GM12878 (cell line): Measurements from ENCODE around the gene KLHL5. TPM values are rescaled to one million over a fixed set of nuclear protein-coding genes. Genes with fewer than 3 reads are reported as not detected.

Experiments
- ATAC-seq: fragments of 200-7000 bp; cut with Tn5 transposase; 3 replicates; pipeline ENCODE4 v1.9.1; 2020; ENCODE audit warnings: mild to moderate bottlenecking, moderate library complexity
- BruUV-seq: library from RNA; stranded (reverse); fragments of 400-500 nt; replicated peaks from 2 replicates; lab custom pipeline; 2021; lab: Mats Ljungman, UMichigan
- CTCF ChIA-PET: fragments of 300-600 bp; sonication (Branson Sonifier 250); formaldehyde crosslinking; extraction: SDS; loops from one replicate; lab custom pipeline; 2021; ENCODE audit warnings: inconsistent platforms; lab: Yijun Ruan, JAX
- POLR2A ChIA-PET: fragments of 350-600 bp; formaldehyde crosslinking; extraction: SDS; loops from one replicate; lab custom pipeline; 2021; ENCODE audit warnings: inconsistent platforms; lab: Charles Lee
- RAD21 ChIA-PET: fragments of 300-600 bp; sonication (Branson Sonifier 250); formaldehyde crosslinking; loops from one replicate; lab custom pipeline; 2023; ENCODE audit warnings: antibody characterized with exemption; ENCODE audit not compliant: unreplicated experiment; lab: Charles Lee
- SMC1A ChIA-PET: fragments of 300-600 bp; sonication (Branson Sonifier 250); formaldehyde crosslinking; loops from one replicate; lab custom pipeline; 2023; ENCODE audit not compliant: unreplicated experiment, uncharacterized antibody; lab: Charles Lee
- DNase-seq: peaks from one replicate; pipeline ENCODE4 v3.0.0-alpha.2; 2011; ENCODE audit warnings: low read depth, low spot score
- FAIRE-seq: peaks from 3 replicates; lab custom pipeline; 2011; peaks lifted over from hg19 to GRCh38; lab: Jason Lieb, UNC
- H2AFZ ChIP-seq: 2 replicates; pipeline ENCODE4 v1.6.0; 2011; ENCODE audit warnings: low read depth, low read length, control low read depth; ENCODE audit not compliant: control insufficient read depth
- H3K27ac ChIP-seq: 2 replicates; pipeline ENCODE4 v1.5.1; 2011; ENCODE audit warnings: control low read depth; ENCODE audit not compliant: control insufficient read depth, insufficient read depth
- H3K27me3 ChIP-seq, 2 experiments: replicated peaks in 1 of 2; 2 replicates each; pipeline versions ENCODE4 v1.6.0 to v1.6.1; 2011; ENCODE audit warnings: low read length in 1 of 2; ENCODE audit not compliant: control insufficient read depth in 2 of 2, insufficient read depth in 2 of 2
- H3K36me3 ChIP-seq, 2 experiments: 2 replicates each; pipeline ENCODE4 v1.5.1; 2011; ENCODE audit warnings: low read length in 1 of 2; ENCODE audit not compliant: control insufficient read depth in 2 of 2, insufficient read depth in 2 of 2
- H3K4me1 ChIP-seq: 2 replicates; pipeline ENCODE4 v1.6.1; 2011; ENCODE audit warnings: mild to moderate bottlenecking, low read length, moderate library complexity, mixed read lengths; ENCODE audit not compliant: control insufficient read depth, insufficient read depth
- H3K4me2 ChIP-seq: 2 replicates; pipeline ENCODE4 v1.6.0; 2011; ENCODE audit warnings: control low read depth; ENCODE audit not compliant: control insufficient read depth, insufficient read depth
- H3K4me3 ChIP-seq: fragments of 200-600 bp; sonication (generic); 2 replicates; pipeline ENCODE4 v1.5.1; 2016
- H3K79me2 ChIP-seq: 2 replicates; pipeline ENCODE4 v1.6.0; 2011; ENCODE audit warnings: low read length; ENCODE audit not compliant: control insufficient read depth, insufficient read depth
- H3K9ac ChIP-seq: 2 replicates; pipeline ENCODE4 v1.8.0; 2011; ENCODE audit warnings: low read length, control low read depth, mixed read lengths; ENCODE audit not compliant: control insufficient read depth, insufficient read depth
- H3K9me3 ChIP-seq: replicated peaks from 3 replicates; pipeline ENCODE4 v1.5.1; 2011; ENCODE audit warnings: mild to moderate bottlenecking, low read length; ENCODE audit not compliant: control insufficient read depth, insufficient read depth
- H4K20me1 ChIP-seq: 2 replicates; pipeline ENCODE4 v1.6.0; 2011; ENCODE audit not compliant: control insufficient read depth, insufficient read depth
- CEBPB ChIP-seq, 2 experiments: fragments of 150-350 bp in 1 of 2; IDR thresholded peaks; 2 replicates each; pipeline ENCODE4 v1.6.1; 2012 to 2014; ENCODE audit warnings: low read depth in 2 of 2, low read length in 2 of 2, borderline replicate concordance in 1 of 2, inconsistent platforms in 1 of 2
- CHD4 ChIP-seq: fragments of 200-600 bp; sonication (generic); IDR thresholded peaks from 2 replicates; pipeline ENCODE4 v1.6.1; 2016; ENCODE audit warnings: mild to moderate bottlenecking
- ETV6 ChIP-seq, 2 experiments: fragments of 450-650 bp in 1 of 2; IDR thresholded peaks in 1 of 2; conservative IDR thresholded peaks in 1 of 2; 2 replicates each; pipeline ENCODE4 v1.6.1; 2014; ENCODE audit warnings: antibody characterized with exemption in 1 of 2, borderline replicate concordance in 1 of 2, low read depth in 1 of 2, mild to moderate bottlenecking in 1 of 2, moderate library complexity in 1 of 2
- GABPA ChIP-seq: IDR thresholded peaks from 2 replicates; pipeline ENCODE4 v1.6.1; 2014; ENCODE audit warnings: antibody characterized with exemption, low read depth, mild to moderate bottlenecking, inconsistent platforms
- LARP7 ChIP-seq: fragments of 450-650 bp; IDR thresholded peaks from 2 replicates; pipeline ENCODE4 v1.6.1; 2017; ENCODE audit warnings: mild to moderate bottlenecking
- MEF2B ChIP-seq: fragments of 450-650 bp; IDR thresholded peaks from 2 replicates; pipeline ENCODE4 v1.6.1; 2018; ENCODE audit warnings: mild to moderate bottlenecking, moderate library complexity; ENCODE audit not compliant: partially characterized antibody, poor library complexity, severe bottlenecking
- NR2F1 ChIP-seq: fragments of 450-650 bp; conservative IDR thresholded peaks from 2 replicates; pipeline ENCODE4 v1.6.1; 2017; ENCODE audit warnings: mild to moderate bottlenecking
- PAX8 ChIP-seq: fragments of 450-650 bp; IDR thresholded peaks from 2 replicates; pipeline ENCODE4 v1.6.1; 2017; ENCODE audit warnings: mild to moderate bottlenecking, moderate library complexity
- PML ChIP-seq: IDR thresholded peaks from 2 replicates; pipeline ENCODE4 v1.6.1; 2012; ENCODE audit warnings: low read length, inconsistent platforms
- RBBP5 ChIP-seq: fragments of 200-600 bp; sonication (generic); conservative IDR thresholded peaks from 2 replicates; pipeline ENCODE4 v1.6.1; 2016
- RCOR1 ChIP-seq: conservative IDR thresholded peaks from 2 replicates; pipeline ENCODE4 v1.6.1; 2012; ENCODE audit warnings: low read depth, low read length, improper control_type of control experiment
- RUNX3 ChIP-seq: IDR thresholded peaks from 2 replicates; pipeline ENCODE4 v1.6.1; 2012; ENCODE audit warnings: low read length, inconsistent platforms
- SMARCA5 ChIP-seq: fragments of 450-650 bp; IDR thresholded peaks from 2 replicates; pipeline ENCODE4 v1.6.1; 2017; ENCODE audit warnings: mild to moderate bottlenecking
- SPI1 ChIP-seq: IDR thresholded peaks from 2 replicates; pipeline ENCODE4 v1.6.1; 2011; ENCODE audit warnings: low read depth, mild to moderate bottlenecking, low read length, moderate library complexity, borderline replicate concordance; ENCODE audit not compliant: insufficient read depth
- SUZ12 ChIP-seq: fragments of 200-600 bp; sonication (generic); IDR thresholded peaks from one replicate; pipeline ENCODE4 v1.6.1; 2018; ENCODE audit warnings: antibody characterized with exemption, mild to moderate bottlenecking; ENCODE audit not compliant: unreplicated experiment
- TCF12 ChIP-seq: IDR thresholded peaks from 2 replicates; pipeline ENCODE4 v1.6.1; 2011; ENCODE audit warnings: low read depth, mild to moderate bottlenecking, low read length
- YY1 ChIP-seq: IDR thresholded peaks from 2 replicates; pipeline ENCODE4 v1.6.1; 2011; ENCODE audit warnings: low read depth, mild to moderate bottlenecking, low read length
- WGBS: methylation state at CpG from one replicate; pipeline ENCODE4 v1.1.6; 2016; ENCODE audit warnings: low lambda C conversion rate; ENCODE audit not compliant: insufficient replicate concordance, insufficient coverage; ENCODE audit errors: missing lambda C conversion rate; 5-methylcytosine and 5-hydroxymethylcytosine counted together
- in situ Hi-C: fragments of 300-500 bp; cut with MboI; formaldehyde crosslinking; loops from 9 replicates; pipeline ENCODE4 v1.14.3; 2018; ENCODE audit warnings: mixed read lengths
- intact Hi-C: fragments of 100-400 bp; cut with micrococcal nuclease; formaldehyde crosslinking; loops from one replicate; pipeline ENCODE4 v1.14.2; 2022; ENCODE audit not compliant: unreplicated experiment
- polyA plus RNA-seq, 11 experiments: library from polyadenylated mRNA; depleted of rRNA in 4 of 11; unstranded in 6 of 11; stranded (reverse) in 5 of 11; fragments of >200 nt; fragmentation: Nextera tagmentation in 4 of 11; fragmentation: Illumina TruSeq in 1 of 11; extraction: Ambion mirVana in 4 of 11; extraction: Trizol in 1 of 11; gene quantifications; 1 replicate in 1 of 11; 2 replicates in 10 of 11; pipeline versions ENCODE4 v1.2.1 to v1.2.3, GENCODE V29; 2011 to 2016; ENCODE audit warnings: inconsistent platforms in 2 of 11, missing spikeins in 2 of 11, low read depth in 1 of 11
- total RNA-seq, 4 experiments: library from RNA; depleted of rRNA in 3 of 4; stranded (reverse); fragments of >200 nt in 3 of 4; fragmentation: Illumina TruSeq in 1 of 4; extraction: Trizol in 1 of 4; gene quantifications; 2 replicates each; pipeline versions ENCODE4 v1.2.1 to v1.2.3, GENCODE V29; 2013 to 2021
- TF ChIP-seq, protein P1 (sequence below), 3 experiments: IDR thresholded peaks in 2 of 3; conservative IDR thresholded peaks in 1 of 3; 2 replicates each; pipeline ENCODE4 v1.5.1; 2011; ENCODE audit warnings: low read depth in 3 of 3, low read length in 3 of 3, mild to moderate bottlenecking in 3 of 3, control low read depth in 2 of 3, moderate library complexity in 2 of 3, inconsistent platforms in 1 of 3, mixed read lengths in 1 of 3; ENCODE audit not compliant: control insufficient read depth in 2 of 3, insufficient read depth in 1 of 3; ENCODE audit errors: extremely low read depth in 1 of 3
- TF ChIP-seq, protein P2 (sequence below): fragments of 450-650 bp; conservative IDR thresholded peaks from 2 replicates; pipeline ENCODE4 v1.6.1; 2017; ENCODE audit warnings: mild to moderate bottlenecking, moderate library complexity

KLHL5 gene
- total and polyA plus RNA-seq, 10 of the 15 experiments (the other 5 are each of a cell fraction or from before 2014, with no cell fraction given), result 4.7 to 27.3 (median 12.6) TPM

- no peak for DNase-seq
- Histone ChIP-seq H4K20me1 (no peaks in the 10 kb centered on the region), H2AFZ (no peak overlapping the region), H3K27ac (no peak overlapping the region), H3K79me2 (no peaks in the 10 kb centered on the region), H3K36me3 (no peaks in the 10 kb centered on the region), H3K27me3 (no peaks in the 10 kb centered on the region), H3K9me3 (no peaks in the 10 kb centered on the region), H3K4me3 (no peak overlapping the region), H3K4me2 (no peak overlapping the region), H3K4me1 (no peaks in the 10 kb centered on the region), H3K9ac (no peak overlapping the region)
- no peak for ATAC-seq
- ChIA-PET CTCF (no interaction called here), SMC1A (no interaction called here), RAD21 (no interaction called here), POLR2A (no interaction called here)
- BruUV-seq, result no TSS peak
- TF ChIP-seq, protein P1, sequence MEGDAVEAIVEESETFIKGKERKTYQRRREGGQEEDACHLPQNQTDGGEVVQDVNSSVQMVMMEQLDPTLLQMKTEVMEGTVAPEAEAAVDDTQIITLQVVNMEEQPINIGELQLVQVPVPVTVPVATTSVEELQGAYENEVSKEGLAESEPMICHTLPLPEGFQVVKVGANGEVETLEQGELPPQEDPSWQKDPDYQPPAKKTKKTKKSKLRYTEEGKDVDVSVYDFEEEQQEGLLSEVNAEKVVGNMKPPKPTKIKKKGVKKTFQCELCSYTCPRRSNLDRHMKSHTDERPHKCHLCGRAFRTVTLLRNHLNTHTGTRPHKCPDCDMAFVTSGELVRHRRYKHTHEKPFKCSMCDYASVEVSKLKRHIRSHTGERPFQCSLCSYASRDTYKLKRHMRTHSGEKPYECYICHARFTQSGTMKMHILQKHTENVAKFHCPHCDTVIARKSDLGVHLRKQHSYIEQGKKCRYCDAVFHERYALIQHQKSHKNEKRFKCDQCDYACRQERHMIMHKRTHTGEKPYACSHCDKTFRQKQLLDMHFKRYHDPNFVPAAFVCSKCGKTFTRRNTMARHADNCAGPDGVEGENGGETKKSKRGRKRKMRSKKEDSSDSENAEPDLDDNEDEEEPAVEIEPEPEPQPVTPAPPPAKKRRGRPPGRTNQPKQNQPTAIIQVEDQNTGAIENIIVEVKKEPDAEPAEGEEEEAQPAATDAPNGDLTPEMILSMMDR (IDR thresholded peaks at IDR 0.05 in 2 of 3, conservative IDR thresholded peaks at IDR 0.05 in 1 of 3; ENCODE audit: control insufficient read depth in 2 of 3, extremely low read depth in 1 of 3, insufficient read depth in 1 of 3, low read depth in 3 of 3, low read length in 3 of 3), result no peak
- TF ChIP-seq GABPA (no peak), RCOR1 (no peak), RUNX3 (no peak), MEF2B (no peak), TCF12 (no peak), NR2F1 (no peak), CHD4 (no peak), PAX8 (no peak), SPI1 (no peak), SUZ12 (no peak), PML (no peak), SMARCA5 (no peak), CEBPB (IDR thresholded peaks at IDR 0.05; ENCODE audit: borderline replicate concordance in 1 of 2, low read depth in 2 of 2, low read length in 2 of 2) (no peak), YY1 (no peak), RBBP5 (no peak), LARP7 (no peak), ETV6 (conservative IDR thresholded peaks at IDR 0.05 in 1 of 2, IDR thresholded peaks at IDR 0.05 in 1 of 2; ENCODE audit: borderline replicate concordance in 1 of 2, low read depth in 1 of 2) (no peak)
- TF ChIP-seq, protein P2, sequence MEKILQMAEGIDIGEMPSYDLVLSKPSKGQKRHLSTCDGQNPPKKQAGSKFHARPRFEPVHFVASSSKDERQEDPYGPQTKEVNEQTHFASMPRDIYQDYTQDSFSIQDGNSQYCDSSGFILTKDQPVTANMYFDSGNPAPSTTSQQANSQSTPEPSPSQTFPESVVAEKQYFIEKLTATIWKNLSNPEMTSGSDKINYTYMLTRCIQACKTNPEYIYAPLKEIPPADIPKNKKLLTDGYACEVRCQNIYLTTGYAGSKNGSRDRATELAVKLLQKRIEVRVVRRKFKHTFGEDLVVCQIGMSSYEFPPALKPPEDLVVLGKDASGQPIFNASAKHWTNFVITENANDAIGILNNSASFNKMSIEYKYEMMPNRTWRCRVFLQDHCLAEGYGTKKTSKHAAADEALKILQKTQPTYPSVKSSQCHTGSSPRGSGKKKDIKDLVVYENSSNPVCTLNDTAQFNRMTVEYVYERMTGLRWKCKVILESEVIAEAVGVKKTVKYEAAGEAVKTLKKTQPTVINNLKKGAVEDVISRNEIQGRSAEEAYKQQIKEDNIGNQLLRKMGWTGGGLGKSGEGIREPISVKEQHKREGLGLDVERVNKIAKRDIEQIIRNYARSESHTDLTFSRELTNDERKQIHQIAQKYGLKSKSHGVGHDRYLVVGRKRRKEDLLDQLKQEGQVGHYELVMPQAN, result no peak
- FAIRE-seq, result no peak
- intact Hi-C loops, result no loop called here
- WGBS, result 48% methylated on average over 2 of the region's 2 CpGs
- in situ Hi-C loops, result no loop called here
Measured at GRCh38 chr4:39157520-39157919, 95.5 kb downstream of the KLHL5 start.
